DMS53 (cell line): ENCODE measurements around the gene HLA-DMB.
"Not testable (repeated sequence)": the region's sequence is repeated elsewhere in the genome, so short reads cannot be mapped to it uniquely, and the experiment has no call there.

Experiments used
- DNase-seq: peaks from one replicate; lab custom pipeline; 2025; lab: John Stamatoyannopoulos, UW

The HLA-DMB gene

DNA sequence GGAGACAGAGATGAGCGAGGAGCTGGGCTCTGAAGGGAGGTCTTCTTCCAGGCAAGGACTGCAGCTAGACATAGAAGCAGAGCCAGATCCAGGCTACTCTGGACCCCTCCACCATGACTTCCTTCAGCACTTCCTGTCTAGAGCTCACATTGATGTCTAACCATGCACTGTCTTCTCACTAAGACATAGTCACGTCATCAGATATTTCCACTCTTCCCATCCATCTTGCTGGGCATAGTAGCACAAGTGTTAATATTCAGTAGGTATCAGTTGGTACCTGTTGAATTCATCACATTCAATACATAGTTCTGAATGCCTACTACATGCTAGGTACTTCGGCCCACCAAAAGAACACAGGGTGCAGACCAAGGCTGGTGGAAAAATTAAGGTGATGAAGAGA is 9.2 kb upstream of the HLA-DMB start:
- no peak for DNase-seq

DNA sequence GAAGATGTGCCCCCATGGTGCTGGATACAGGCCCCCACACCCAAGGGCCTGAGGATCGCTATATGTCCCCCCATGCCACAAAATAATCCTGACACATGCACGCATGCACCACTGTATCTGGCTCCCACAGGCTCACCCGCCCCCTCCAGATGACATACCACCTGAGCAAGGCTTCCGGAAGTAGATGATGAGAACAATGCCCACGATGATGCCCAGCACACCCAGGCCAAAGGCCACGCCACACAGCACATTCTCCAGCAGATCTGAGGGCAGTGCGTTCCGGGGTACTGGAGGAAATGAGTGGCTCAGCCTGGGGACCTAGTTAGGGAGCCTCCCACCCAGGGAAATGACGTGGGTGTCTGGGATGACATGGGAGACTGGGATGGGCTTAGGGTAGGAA is 8.3 kb upstream of the HLA-DMB start:
- no peak for DNase-seq

DNA sequence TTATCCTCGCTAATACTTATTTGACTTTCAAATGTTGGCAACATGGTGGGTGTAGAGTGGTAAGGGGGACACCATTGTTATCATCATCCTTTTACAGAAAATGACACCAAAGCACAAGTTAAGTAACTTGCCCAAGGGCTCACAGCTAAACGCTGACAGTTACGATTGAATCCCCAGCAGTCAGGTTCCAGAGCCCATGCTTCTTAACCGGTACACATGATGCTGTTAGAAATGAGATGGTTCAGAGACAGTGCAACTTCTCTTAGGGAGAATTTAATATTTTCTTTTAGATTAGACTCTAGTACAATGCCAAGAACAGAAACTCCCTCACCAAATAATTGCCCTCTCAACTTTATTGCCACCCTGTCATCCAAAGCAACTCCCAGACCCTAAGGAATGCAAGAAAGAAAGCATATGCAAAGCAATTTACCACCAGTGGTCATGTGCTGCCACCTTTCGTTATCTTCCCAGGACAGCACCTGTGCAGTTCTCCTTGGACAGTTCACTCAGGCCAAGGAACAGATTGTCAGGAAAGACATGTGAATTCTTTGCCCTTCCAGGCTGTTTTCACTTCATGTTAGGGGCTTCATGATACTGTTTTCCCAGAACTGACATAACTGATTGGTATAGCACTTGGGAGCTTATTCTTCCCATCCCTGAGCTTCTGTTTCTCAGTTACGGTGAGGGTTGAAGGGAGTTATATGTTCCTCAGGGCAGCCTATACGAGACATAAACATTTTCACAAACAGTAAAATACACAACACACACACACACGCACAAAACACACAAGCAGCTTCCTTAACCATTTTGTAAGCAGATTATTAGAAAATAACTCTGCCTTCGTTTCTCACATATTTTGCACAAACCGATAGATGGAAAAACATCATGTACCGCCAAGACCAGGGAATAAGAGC is 7.0 kb upstream of the HLA-DMB start:
- peak; percentile 83 for DNase-seq

DNA sequence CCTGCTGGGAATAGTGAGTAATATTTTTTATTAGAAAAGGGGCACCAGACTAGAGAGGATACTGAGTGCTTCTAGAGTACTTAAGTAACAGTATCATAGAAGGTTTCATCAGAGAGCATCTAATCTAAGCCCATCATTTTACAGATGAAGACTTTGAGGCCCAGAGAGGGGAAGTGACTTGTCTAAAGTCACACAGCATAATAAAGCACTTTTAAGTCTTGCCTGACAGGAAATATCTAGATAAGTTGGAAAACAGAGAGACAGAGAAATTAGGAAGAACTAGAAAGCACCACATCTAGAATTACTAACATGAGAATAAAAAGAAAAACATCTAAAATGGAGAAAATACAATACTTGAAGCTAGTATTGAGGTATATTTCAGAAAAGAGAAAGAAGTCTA is 6.1 kb upstream of the HLA-DMB start:
- DNase-seq = no peak

DNA sequence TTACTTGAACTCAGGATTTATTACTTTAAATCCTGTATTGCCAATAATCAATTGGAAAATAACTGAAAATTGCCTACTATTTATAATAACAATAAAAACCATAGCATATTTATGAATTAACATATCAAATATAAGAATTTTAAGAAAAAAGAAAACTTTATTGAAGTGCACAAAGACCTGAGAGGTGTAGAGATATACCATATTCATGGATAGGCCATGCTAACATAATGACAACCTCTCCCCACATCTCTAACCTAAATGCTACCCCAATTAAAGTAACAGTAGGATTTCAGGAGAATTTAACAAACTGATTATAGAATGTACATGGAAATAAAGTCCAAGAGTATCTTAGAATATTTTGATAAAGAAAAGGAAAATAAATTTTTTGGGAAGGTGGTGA is 5.1 kb upstream of the HLA-DMB start:
- DNase-seq = no peak

DNA sequence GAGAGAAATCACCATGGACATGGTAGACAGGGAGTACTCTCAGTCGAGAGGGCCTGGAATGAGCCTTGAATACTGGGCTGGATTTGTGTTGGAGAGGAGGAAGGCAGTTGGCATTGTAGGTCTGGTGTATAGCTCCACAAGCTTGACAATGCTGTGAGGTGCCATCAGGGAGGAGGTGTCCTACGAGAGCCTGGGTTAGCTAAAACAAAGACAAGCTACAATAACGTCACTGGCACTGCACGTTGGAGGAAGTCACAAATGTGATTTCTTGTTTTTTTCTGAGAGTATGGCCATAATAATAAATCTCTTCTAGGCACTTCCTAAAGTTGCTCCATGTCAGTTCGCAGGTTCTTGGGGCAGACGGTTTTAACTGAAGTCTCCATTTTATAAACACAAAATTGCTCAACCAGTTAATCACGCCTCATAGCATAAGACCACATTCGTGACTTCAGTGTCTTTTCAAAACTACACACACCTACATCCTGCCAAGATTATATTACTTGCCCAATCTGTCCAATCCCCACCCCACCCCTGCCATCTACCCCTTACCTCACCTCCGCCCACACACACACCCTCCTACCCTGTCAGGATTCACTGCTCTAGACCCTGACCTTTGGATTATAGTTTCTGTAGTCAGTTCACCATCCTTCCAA is 4.4 kb upstream of the HLA-DMB start:
- DNase-seq = no peak

DNA sequence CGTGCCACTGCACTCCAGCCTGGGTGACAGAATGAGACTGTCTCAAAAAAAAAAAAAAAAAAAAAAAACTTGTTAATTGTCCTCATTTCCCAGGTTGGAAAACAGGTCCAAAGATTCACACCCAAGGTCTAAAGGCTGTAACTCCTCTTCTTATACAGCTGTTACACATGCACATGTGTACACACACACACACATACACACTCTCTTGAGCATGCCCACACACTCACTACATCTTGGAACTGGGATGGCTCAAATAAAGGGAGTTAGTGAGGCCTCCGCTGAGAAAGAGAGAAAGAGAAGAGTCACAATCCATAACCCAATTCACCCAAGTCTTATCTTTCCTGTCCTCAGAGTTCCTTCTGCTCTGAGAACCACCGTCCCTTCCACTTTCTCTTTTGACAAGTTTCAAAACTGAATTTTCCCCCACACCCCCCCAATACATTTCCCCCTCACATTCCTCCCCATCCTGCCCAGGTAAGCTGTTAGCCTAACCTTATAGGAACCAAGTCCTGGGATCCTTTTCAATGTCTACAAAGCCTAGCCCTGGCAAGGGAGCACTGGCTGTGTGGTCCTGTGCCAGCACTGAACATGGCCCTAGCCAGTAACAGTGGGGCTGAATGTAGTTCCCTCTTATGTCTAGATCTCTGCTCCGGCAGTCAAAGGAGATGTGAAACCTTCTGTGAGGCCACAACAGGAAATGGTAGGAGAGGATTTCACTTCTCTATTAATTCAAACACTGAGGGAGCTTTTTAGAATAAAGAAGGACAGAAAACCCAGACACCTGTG is 3.2 kb upstream of the HLA-DMB start:
- no peak for DNase-seq

DNA sequence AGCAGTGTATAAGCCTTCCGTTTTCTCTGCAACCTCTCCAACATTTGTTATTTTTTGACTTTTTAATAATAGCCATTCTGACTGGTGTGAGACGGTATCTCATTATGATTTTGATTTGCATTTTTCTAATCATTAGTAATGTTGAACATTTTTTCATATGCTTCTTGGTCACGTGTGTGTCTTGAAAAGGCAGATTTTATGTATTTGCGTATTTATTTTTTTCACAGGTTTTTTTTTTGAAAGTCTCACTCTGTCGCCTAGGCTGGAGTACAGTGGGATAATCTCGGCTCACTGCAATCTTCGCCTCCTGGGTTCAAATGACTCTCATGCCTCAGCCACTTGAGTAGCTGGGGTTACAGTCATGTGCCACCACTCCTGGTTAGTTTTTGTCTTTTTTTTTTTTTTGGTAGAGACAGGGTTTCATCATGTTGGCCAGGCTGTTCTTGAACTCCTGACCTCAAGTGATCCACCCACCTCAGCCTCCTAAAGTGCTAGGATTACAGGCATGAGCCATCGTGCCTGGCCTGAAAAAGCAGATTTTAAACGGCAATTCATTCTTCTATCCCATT is 1.8 kb upstream of the HLA-DMB start:
- not testable (repeated sequence) for DNase-seq

DNA sequence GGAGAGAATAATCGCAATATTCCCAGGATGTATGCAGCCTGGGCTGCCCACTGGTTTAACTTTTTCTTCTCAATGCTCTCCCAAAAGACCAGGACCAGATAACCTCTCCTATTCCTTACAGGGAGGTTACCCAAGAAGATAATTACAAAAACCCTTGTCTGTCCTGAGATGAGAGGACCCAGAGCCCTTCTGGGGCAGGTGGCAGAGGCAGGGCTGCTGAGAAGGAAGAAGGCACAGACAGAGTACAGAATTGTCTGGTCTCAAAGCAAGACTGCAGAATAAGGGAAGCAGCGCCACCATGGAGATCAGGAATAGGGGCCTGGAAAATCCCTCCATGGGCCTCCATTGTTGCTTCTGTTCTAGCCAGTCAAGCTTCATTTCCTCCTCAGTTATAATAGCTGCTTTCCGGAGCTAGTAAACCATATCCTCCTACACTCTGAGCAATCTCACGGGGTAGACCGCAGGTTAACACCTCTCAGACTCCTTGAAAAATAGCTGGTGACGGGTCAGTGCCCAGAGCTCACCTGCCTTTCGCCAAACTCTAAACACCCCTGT is 463 bp upstream of the HLA-DMB start:
- DNase-seq = peak; percentile 65

DNA sequence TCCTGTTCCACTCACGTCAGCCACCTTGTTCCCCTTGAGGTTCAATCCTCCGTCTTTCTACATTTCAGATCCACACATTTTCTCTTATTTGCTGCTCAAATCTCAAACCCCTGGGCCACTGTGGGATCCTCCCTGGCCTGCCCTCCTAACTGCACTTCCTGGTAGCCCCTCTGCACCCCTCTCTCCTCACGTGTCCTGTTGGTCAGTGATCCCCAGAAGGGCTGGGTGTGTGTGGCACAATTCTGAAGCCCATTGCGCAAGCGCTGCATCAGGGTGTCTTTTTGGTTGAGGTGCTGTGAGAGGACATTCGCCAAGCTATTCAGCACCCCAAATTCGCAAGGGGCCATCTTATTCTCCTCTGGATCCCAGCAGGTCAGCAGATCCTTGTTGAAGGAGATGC is 2.3 kb downstream of the HLA-DMB start:
- no peak for DNase-seq

DNA sequence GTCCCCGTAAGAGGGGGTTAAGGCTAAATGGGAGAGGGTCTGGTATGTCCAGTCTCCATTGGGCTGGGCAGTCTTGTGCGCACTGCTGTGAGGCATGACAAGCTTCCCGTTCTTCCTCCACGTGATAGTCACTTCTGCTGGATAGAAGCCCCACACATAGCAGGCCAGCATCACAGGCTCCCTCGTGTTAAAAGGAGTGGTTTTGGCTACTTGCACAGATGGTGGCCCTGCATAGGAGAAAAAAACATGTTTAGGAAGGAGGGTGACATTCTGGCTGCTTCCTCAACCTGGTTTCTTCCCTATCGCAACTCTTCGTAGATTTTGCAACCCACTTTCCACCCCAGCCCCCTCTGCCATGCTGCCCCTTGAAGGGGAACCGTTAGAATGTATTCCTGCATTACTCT is 3.6 kb downstream of the HLA-DMB start:
- DNase-seq = no peak

DNA sequence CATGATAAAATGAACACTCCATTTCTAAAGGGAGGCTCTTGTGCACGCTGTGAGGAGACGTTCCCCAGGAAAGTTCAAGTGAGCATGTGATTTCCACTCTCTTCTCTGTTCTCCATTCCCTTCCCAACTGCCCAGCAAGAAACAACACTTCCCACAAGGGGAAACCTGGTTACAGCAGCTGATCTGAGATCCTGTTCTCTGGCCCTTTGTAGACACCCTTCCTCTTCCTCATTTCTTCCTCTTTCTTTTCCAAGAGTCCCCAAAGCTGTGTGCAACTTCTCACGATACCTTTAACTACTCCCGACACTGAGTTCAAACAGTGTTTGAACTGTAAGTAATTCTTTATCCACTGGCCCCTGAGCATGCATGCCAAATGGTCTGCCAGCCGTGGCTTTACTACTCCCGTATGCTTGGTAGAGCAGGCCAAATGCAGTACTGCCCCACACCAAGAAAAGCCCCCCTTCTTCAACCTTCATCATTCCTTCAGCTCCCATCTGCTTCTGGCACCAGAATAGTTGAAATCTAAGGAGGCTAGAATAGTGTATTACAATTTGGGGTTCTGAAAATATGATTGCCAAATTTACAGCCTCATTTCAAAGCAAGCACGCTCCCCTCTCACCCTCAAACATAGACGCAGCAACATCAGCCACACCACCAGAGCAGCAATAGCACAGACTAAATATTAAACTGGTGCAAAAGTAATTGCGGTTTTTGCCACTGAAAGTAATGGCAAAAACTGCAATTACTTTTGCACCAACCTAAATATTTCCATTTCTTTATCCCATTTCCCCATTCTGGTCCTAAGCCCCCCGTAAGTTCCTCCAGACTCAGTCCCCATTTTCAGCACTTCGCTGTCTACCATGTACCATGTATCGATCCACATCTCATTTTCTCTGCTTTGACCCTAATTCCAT is 4.3 kb downstream of the HLA-DMB start:
- DNase-seq = no peak

DNA sequence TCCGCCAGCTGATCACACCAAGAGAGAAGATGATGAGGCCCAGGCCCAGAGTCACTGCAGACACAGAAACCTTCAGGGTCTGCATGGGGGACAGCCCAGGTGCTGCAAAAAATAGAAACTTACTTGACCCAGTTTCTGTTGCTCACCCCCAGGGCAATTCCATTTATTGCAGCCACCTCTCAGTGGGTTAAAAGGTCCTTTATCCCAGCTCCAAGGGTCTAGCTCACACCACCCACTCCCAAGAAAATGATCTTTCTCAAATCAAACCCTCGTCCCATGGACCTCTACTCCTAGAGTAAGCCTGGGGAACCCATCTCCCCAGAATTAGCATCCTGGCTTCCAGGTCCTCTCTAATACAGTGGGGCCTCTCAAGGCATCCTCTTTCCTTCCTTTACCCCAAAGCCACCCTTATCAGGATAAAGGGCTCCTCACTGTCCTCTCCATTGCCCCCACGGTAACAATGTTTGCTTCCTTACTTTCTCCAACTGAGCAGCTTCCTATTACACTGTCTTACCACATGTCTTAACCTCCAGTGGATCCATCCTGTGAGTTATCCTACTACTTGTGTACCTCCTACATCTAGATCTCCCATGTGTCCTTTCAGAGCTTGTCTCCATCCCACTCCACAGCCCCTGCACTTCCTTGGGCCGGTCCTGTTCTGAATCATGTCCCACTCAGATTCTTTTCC is 5.1 kb downstream of the HLA-DMB start:
- DNase-seq = no peak

DNA sequence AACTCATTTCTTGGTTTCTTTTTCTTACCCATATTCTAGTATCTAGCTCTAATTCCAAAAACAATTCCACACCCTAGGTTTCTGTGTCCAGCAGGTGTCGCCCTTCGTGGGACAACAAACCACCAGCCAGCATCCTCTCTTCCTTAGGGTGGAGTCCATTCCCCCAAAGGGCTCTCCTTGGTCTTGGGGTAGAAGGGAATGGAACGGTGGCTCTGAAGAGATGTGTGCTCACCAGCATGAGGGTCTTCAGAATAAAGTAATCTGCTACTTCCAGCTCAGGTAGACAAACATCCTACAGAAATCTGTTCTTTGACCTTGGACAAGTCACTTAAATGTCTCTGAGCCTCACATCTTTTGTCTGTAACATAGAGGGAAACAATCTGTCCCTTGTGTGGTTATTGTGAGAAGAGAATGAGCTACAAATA is 7.2 kb downstream of the HLA-DMB start:
- peak; percentile 81 for DNase-seq

DNA sequence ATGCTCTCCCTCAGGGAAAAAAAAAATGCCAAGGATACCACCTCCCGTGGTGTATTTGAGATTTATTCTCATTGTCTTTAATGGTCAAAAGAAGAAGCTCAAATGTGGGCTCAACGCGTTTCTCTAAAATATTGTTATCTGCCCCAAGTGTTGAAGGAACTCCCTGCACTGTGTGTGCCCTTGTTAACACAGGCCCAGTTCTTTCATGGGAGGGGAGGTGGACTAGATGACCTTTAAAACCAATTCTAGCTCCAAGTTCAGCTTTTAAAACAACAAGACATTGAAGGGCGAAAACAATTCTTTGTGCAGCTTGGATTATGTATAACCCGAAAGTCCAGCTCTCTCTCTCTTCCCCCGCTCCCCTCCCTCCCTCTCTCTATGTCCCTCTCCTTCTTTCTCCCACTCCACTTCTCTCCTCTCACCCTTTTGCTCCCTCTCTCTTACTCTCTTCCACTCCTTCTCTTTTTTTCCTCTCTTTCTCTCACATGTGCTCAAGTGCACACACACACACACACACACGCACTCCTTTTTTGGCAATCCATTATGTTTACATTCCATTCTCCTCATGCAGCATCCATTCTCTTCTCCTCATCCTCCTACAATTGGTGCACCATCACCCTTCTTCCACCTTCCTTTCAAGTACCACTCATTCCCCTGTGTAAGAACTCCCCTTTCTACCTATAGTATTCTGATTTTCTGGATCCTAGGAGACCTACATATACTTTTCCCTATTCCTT is 8.5 kb downstream of the HLA-DMB start:
- no peak for DNase-seq

DNA sequence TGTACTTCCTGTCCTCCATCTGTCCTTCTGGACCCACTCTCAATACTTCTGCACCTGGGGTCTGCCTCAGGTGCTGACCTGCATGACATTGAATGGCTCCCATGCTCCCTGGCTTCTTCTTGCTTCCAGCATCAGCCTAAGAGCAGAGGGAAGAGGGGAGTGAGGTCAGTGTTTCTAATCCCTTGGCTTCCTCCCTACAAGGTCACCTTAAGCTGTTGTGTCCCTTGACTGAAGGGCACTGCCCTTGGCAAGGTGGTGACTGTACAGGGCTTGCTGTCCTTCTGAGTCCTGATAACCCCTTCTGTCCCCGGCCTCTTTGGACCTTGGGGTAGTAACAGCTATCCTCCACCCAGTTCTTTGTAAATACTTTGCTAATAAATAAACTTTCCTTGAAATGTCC is 9.6 kb downstream of the HLA-DMB start:
- no peak for DNase-seq

DNA sequence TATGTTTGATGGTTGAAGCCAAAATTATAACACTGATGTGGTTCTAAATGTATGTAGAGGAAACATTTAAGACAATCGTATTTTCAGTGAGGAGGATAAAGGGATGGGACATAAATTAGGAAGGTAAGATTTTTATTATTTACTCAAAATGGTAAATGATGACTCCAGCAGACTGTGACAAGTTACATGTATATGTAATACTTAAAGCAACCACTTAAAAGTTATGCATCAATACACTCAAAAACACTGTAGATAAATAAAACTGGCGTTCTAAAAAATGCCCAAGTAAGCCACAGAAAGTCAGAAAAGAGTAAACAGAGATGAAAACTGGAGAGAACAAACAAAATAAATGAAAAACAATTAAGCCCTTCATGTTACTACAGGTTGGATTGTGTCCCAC is 18.7 kb downstream of the HLA-DMB start:
- DNase-seq = peak; percentile 45

DNA sequence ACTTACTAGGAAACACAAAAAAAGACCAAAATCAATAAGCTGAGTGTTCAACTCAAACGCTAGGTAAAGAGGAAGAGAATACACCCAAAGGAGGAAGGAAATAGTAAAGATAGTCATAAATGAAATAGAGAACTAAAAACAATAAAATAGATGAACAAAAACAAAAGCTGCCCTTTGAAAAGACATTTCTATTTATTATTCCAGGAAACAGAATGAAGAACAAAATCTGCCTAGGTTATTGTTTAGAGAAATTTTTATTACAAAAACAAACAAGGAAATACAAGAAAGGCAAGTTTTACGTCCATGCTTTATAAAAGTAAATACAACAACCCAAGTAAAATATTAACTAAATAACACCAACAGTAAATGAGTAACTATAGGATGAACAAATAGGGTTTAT is 20.1 kb downstream of the HLA-DMB start:
- peak; percentile 77 for DNase-seq

DNA sequence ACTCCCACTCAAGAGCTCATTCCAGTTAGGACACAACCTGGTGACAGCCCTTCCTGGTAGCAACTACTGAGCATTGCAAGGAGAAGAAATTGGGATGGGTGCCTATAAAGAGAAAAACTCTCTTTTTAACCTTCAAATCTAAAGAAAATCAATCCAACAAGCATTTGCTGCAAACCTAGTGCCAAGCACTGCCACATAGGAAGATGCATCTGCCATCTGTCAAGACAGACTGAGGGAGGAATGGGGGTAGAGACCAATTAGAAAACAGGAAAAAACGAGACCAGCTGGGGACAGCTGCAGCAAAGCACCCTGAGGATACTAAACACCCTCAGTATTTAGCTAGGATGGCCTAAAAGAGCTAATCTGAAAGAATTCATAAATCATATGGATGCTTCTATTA is 27.9 kb downstream of the HLA-DMB start:
- no peak for DNase-seq

DNA sequence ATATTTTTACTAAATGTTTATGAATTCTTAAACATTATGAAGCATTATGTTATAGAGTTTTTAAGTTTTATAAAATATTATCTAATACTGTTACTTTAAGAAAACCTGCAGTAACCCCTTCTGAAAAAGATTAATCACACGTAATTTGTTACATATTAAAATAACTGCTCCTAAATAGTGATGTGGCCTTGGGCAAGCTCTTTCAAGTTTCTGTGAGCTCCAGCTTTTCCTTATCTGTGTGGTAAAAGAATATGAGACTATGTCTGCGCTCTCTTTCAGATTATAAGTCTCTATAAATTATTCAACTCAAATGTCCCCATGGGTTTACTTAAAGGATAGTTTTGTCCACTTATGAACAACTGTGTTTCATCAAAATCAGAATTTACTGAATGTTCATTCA is 31.9 kb downstream of the HLA-DMB start:
- no peak for DNase-seq
